ENCODE results near the gene MNDA.

- no peak for TF ChIP-seq CTCF (IDR thresholded peaks at IDR 0.05; ENCODE audit: low read depth, low read length, missing input control)
- TF ChIP-seq TAF1 (conservative IDR thresholded peaks at IDR 0.05), result no peak
- TF ChIP-seq GABPA (IDR thresholded peaks at IDR 0.05 in 1 of 2, conservative IDR thresholded peaks at IDR 0.05 in 1 of 2), result no peak
- no peak for TF ChIP-seq ATF3 (IDR thresholded peaks at IDR 0.05)
- peak; percentile 22 to 45 for TF ChIP-seq RAD21 (IDR thresholded peaks at IDR 0.05)
- TF ChIP-seq RXRA (IDR thresholded peaks at IDR 0.05), result no peak
- TF ChIP-seq JUND (IDR thresholded peaks at IDR 0.05), result no peak
- no peak for TF ChIP-seq MAX (IDR thresholded peaks at IDR 0.05)
- TF ChIP-seq REST (IDR thresholded peaks at IDR 0.05), result no peak
- no peak for TF ChIP-seq HNF4G (IDR thresholded peaks at IDR 0.05)
- no peak for TF ChIP-seq ZBTB33 (IDR thresholded peaks at IDR 0.05)
- no peak for TF ChIP-seq YY1 (IDR thresholded peaks at IDR 0.05)
- TF ChIP-seq NR2F2 (IDR thresholded peaks at IDR 0.05), result no peak
- TF ChIP-seq FOXA1 (IDR thresholded peaks at IDR 0.05), result no peak
Observed at GRCh38 chr1:158793604-158794003, 37.5 kb upstream of the MNDA start.

All from liver (tissue), 3 donors.